H9 (cell line): ENCODE data around the gene TRAPPC14. TPM values are rescaled to one million over a fixed set of nuclear protein-coding genes. Genes with fewer than 3 reads are reported as not detected.

Experiments
- DNase-seq: peaks from one replicate; pipeline ENCODE4 v3.0.0-alpha.2; 2017
- H2AFZ ChIP-seq: one replicate; pipeline ENCODE4 v1.6.1; 2013; ENCODE audit warnings: mild to moderate bottlenecking, low read length, control low read depth, moderate library complexity
- H2AK5ac ChIP-seq: 2 replicates; pipeline ENCODE4 v1.6.1; 2013; ENCODE audit warnings: low read length, control low read depth, mixed read lengths; ENCODE audit not compliant: insufficient read length
- H2BK120ac ChIP-seq: one replicate; pipeline ENCODE4 v1.6.1; 2013; ENCODE audit warnings: low read depth, mild to moderate bottlenecking, low read length, control low read depth, inconsistent platforms; ENCODE audit not compliant: poor library complexity, severe bottlenecking
- H2BK12ac ChIP-seq: 2 replicates; pipeline ENCODE4 v1.6.1; 2013; ENCODE audit warnings: low read length, control low read depth, mixed read lengths, low read depth; ENCODE audit not compliant: insufficient read length
- H2BK15ac ChIP-seq: 2 replicates; pipeline ENCODE4 v1.6.1; 2013; ENCODE audit warnings: low read depth, low read length, control low read depth
- H2BK20ac ChIP-seq: one replicate; pipeline ENCODE4 v1.6.1; 2013; ENCODE audit warnings: low read depth, mild to moderate bottlenecking, low read length, control low read depth, inconsistent platforms; ENCODE audit not compliant: poor library complexity, severe bottlenecking
- H2BK5ac ChIP-seq: 2 replicates; pipeline ENCODE4 v1.6.1; 2013; ENCODE audit warnings: low read length, control low read depth, mixed read lengths; ENCODE audit not compliant: insufficient read length
- H3K14ac ChIP-seq: 2 replicates; pipeline ENCODE4 v1.6.1; 2013; ENCODE audit warnings: low read length, control low read depth; ENCODE audit not compliant: insufficient read depth
- H3K18ac ChIP-seq: 2 replicates; pipeline ENCODE4 v1.6.1; 2013; ENCODE audit warnings: low read depth, mild to moderate bottlenecking, mixed read lengths, low read length, control low read depth; ENCODE audit not compliant: insufficient read length
- H3K23ac ChIP-seq: 2 replicates; pipeline ENCODE4 v1.6.1; 2013; ENCODE audit warnings: low read length, control low read depth, mixed read lengths, low read depth; ENCODE audit not compliant: insufficient read length
- H3K23me2 ChIP-seq: 2 replicates; pipeline ENCODE4 v1.6.1; 2013; ENCODE audit warnings: low read depth, mild to moderate bottlenecking, mixed read lengths, low read length, control low read depth; ENCODE audit not compliant: insufficient read length, poor library complexity, severe bottlenecking
- H3K27ac ChIP-seq: 2 replicates; pipeline ENCODE4 v1.5.1; 2013; ENCODE audit warnings: low read length, control low read depth, mixed read lengths, low read depth; ENCODE audit not compliant: insufficient read length
- H3K27me3 ChIP-seq: 2 replicates; pipeline ENCODE4 v1.6.1; 2013; ENCODE audit warnings: low read length, control low read depth, inconsistent platforms; ENCODE audit not compliant: insufficient read depth
- H3K4ac ChIP-seq: 2 replicates; pipeline ENCODE4 v1.6.1; 2013; ENCODE audit warnings: low read depth, mild to moderate bottlenecking, control low read depth, inconsistent platforms, low read length, moderate library complexity
- H3K4me1 ChIP-seq: 2 replicates; pipeline ENCODE4 v1.6.1; 2013; ENCODE audit warnings: low read length, control low read depth, inconsistent platforms; ENCODE audit not compliant: insufficient read depth
- H3K4me2 ChIP-seq: 2 replicates; pipeline ENCODE4 v1.6.1; 2013; ENCODE audit warnings: low read length, control low read depth, mixed read lengths; ENCODE audit not compliant: insufficient read length, insufficient read depth
- H3K56ac ChIP-seq: 2 replicates; pipeline ENCODE4 v1.6.1; 2013; ENCODE audit warnings: low read depth, mild to moderate bottlenecking, mixed read lengths, low read length, control low read depth; ENCODE audit not compliant: insufficient read length
- H3K79me1 ChIP-seq: 2 replicates; pipeline ENCODE4 v1.6.1; 2013; ENCODE audit warnings: low read depth, mild to moderate bottlenecking, moderate library complexity, low read length, control low read depth, inconsistent platforms; ENCODE audit not compliant: insufficient read depth, poor library complexity, severe bottlenecking
- H3K79me2 ChIP-seq: 2 replicates; pipeline ENCODE4 v1.6.1; 2013; ENCODE audit warnings: low read length, control low read depth, inconsistent platforms; ENCODE audit not compliant: insufficient read depth
- H3K9ac ChIP-seq: 2 replicates; pipeline ENCODE4 v1.6.1; 2013; ENCODE audit warnings: low read length, control low read depth, mixed read lengths; ENCODE audit not compliant: insufficient read length; ENCODE audit errors: extremely low read depth
- H3K9me3 ChIP-seq: one replicate; pipeline ENCODE4 v1.6.1; 2013; ENCODE audit warnings: low read depth, low read length, inconsistent platforms; ENCODE audit not compliant: control insufficient read depth
- H3T11ph ChIP-seq: one replicate; pipeline ENCODE4 v1.6.1; 2013; ENCODE audit warnings: mild to moderate bottlenecking, low read length, control low read depth, inconsistent platforms
- H4K20me1 ChIP-seq: one replicate; pipeline ENCODE4 v1.6.1; 2013; ENCODE audit not compliant: control insufficient read depth, insufficient read length, insufficient read depth
- H4K5ac ChIP-seq: 2 replicates; pipeline ENCODE4 v1.6.1; 2013; ENCODE audit warnings: low read depth, mild to moderate bottlenecking, mixed read lengths, low read length, control low read depth; ENCODE audit not compliant: insufficient read length
- H4K8ac ChIP-seq: replicated peaks from 2 replicates; pipeline ENCODE4 v1.6.1; 2013; ENCODE audit warnings: low read length, control low read depth, mixed read lengths, low read depth; ENCODE audit not compliant: insufficient read length
- H4K91ac ChIP-seq: 2 replicates; pipeline ENCODE4 v1.6.1; 2013; ENCODE audit warnings: low read depth, mild to moderate bottlenecking, moderate library complexity, mixed read lengths, low read length, control low read depth; ENCODE audit not compliant: insufficient read length
- H3K27ac Mint-ChIP-seq, 3 experiments: 2 replicates in 2 of 3; 3 replicates in 1 of 3; pipeline ENCODE4 v1.8.0; 2020 to 2021; ENCODE audit warnings: mixed read lengths in 3 of 3, mild to moderate bottlenecking in 1 of 3, moderate library complexity in 1 of 3
- H3K27me3 Mint-ChIP-seq: 2 replicates; pipeline ENCODE4 v1.8.0; 2021; ENCODE audit warnings: low read depth, mild to moderate bottlenecking, moderate library complexity, mixed read lengths
- H3K36me3 Mint-ChIP-seq, 3 experiments: 2 replicates in 2 of 3; 3 replicates in 1 of 3; pipeline ENCODE4 v1.8.0; 2020 to 2021; ENCODE audit warnings: low read depth in 3 of 3, mixed read lengths in 3 of 3; ENCODE audit not compliant: insufficient read depth in 1 of 3
- H3K4me1 Mint-ChIP-seq, 2 experiments: 2 replicates each; pipeline ENCODE4 v1.8.0; 2020; ENCODE audit warnings: mixed read lengths in 2 of 2
- H3K4me3 Mint-ChIP-seq, 2 experiments: 2 replicates in 1 of 2; 3 replicates in 1 of 2; pipeline ENCODE4 v1.8.0; 2020 to 2021; ENCODE audit warnings: mild to moderate bottlenecking in 2 of 2, mixed read lengths in 2 of 2, moderate library complexity in 1 of 2
- H3K9me3 Mint-ChIP-seq, 2 experiments: 2 replicates in 1 of 2; 3 replicates in 1 of 2; pipeline ENCODE4 v1.8.0; 2020; ENCODE audit warnings: mild to moderate bottlenecking in 2 of 2, mixed read lengths in 2 of 2, moderate library complexity in 1 of 2
- CTCF ChIP-seq: fragments of 200-600 bp; sonication (generic); conservative IDR thresholded peaks from 3 replicates; pipeline ENCODE4 v1.8.0; 2021; ENCODE audit warnings: antibody characterized with exemption, mild to moderate bottlenecking
- WGBS: extraction: QIAGEN DNeasy Blood & Tissue Kit; methylation state at CpG from one replicate; pipeline ENCODE4 v1.1.7; 2013; ENCODE audit warnings: missing lambda C conversion rate, low lambda C conversion rate, mixed read lengths; ENCODE audit not compliant: insufficient read length; ENCODE audit errors: extremely low coverage; 5-methylcytosine and 5-hydroxymethylcytosine counted together
- total RNA-seq: library from RNA; stranded (reverse); gene quantifications from 2 replicates; pipeline ENCODE4 v1.2.1, GENCODE V29; 2021

Gene TRAPPC14
- total RNA-seq, 1 experiment from 2014 or later, result 32.8 TPM

GRCh38 chr7:100204454-100204853, 45.9 kb upstream of the TRAPPC14 start:
- H3K27ac ChIP-seq, result no peak overlapping the region
- no peak overlapping the region for H3K4ac ChIP-seq
- Mint-ChIP-seq H3K36me3 (no peaks in the 10 kb centered on the region), H3K4me3 (no peak overlapping the region), H3K27ac (no peak overlapping the region; a peak in 1 of 7 replicates), H3K4me1 (peaks cover 25 to 32% of the 10 kb centered on the region in 2 experiments), H3K9me3 (no peaks in the 10 kb centered on the region), H3K27me3 (peaks cover 52% of the 10 kb centered on the region)
- H2BK15ac ChIP-seq, result no peak overlapping the region
- no peak overlapping the region for H3K14ac ChIP-seq
- no peak overlapping the region for H2AK5ac ChIP-seq
- no peak overlapping the region for H3K9ac ChIP-seq
- H2BK12ac ChIP-seq, result no peak overlapping the region
- no CpG with 5 or more reads among the region's 9 CpGs for WGBS
- H3K79me2 ChIP-seq, result no peaks in the 10 kb centered on the region
- H2BK20ac ChIP-seq, result no peak overlapping the region
- no peak overlapping the region for H4K91ac ChIP-seq
- no peaks in the 10 kb centered on the region for H4K20me1 ChIP-seq
- no peaks in the 10 kb centered on the region for H3K23me2 ChIP-seq
- no peaks in the 10 kb centered on the region for H3K9me3 ChIP-seq
- no peak overlapping the region for H3K4me2 ChIP-seq
- H3K56ac ChIP-seq, result no peak overlapping the region
- H4K5ac ChIP-seq, result no peak overlapping the region
- H3K18ac ChIP-seq, result no peak overlapping the region
- no peak overlapping the region for H2AFZ ChIP-seq
- no peak for DNase-seq
- H2BK120ac ChIP-seq, result no peak overlapping the region
- no peaks in the 10 kb centered on the region; the same call in 1 of the 2 replicates for H3K27me3 ChIP-seq
- no peaks in the 10 kb centered on the region; the same call in 1 of the 2 replicates for H3K4me1 ChIP-seq
- no peak for TF ChIP-seq CTCF
- no peaks in the 10 kb centered on the region for H3K79me1 ChIP-seq
- no peak overlapping the region for H2BK5ac ChIP-seq
- H3K23ac ChIP-seq, result no peak overlapping the region
- H4K8ac ChIP-seq, result no peak overlapping the region
- no peak overlapping the region for H3T11ph ChIP-seq
